HG03520 (cell line): ENCODE results near the gene MCM3AP.

ENCODE experiments used
- ATAC-seq: cut with Tn5 transposase; IDR thresholded peaks from one replicate; pipeline ENCODE4 v1.9.1; 2021; ENCODE audit warnings: mild to moderate bottlenecking, moderate library complexity; ENCODE audit not compliant: unreplicated experiment

The MCM3AP gene

DNA sequence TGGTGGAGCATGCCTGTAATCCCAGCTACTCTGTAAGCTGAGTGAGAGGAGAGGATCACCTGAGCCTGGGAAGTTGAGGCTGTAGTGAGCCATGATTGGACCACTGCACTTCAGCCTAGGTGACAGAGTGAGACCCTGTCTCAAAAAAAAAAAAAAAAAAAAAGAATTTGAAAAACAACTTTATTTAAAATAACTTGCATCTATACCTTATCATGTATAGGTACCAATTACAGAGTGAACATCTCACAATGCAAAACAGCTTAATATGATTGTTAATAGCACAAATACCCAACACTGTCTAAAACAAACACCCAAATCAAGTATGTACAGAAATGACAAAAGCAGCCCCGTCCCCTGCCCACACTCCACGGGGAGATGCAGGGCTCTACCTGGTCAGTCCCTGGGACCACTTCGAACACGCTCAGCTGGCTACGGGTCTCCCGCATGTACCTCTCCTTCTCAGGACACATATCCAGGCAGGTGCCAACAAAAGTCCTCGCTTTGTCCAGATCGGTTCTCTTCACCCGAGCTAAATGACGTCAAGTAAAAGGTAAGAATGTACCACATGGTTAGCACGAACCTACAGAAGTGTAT lies 10.5 kb downstream of the MCM3AP start:
- no peak for ATAC-seq

- no peak for ATAC-seq
Measured at GRCh38 chr21:46273341-46273740, 12.1 kb downstream of the MCM3AP start.

- no peak for ATAC-seq
Measured at GRCh38 chr21:46269466-46269865, 15.9 kb downstream of the MCM3AP start.

DNA sequence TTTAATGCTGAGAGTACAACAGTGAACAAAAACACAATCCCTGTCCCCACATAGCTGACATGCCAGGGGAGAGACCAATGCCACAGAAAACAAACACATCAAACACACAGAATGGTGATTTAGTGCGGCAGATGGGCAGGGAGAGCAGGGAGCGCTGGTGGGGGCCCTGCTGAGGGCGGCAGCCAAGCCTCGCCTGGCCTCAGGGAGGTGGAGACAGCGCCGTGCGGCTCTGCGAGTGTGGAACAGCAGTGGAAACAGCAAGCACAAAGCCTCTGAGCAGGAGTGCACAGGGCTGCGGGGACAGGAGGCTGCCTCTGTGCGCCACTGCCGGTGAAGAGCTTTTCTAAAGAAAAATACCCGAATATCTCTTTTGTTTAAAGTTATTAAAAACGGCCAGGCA lies 17.0 kb downstream of the MCM3AP start:
- no peak for ATAC-seq

DNA sequence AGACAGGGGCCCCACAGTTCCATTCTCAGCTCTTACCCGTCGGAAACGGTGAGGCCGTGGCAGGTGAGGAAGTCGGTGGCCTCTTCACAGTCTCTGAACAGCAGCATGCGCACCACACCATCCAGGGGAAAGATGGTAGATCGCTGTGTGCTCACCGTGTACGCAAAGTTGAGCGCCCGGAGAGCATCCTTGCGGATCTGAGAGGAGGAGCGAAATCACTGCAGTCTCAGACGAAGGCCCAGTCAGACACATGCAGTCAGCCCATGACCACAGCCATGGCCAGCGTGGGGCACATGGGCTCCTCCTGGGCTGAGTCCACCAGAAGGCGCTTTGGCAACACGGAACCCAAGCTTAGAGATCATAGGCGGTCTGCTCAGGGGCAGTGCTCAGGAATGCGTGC lies 18.5 kb downstream of the MCM3AP start:
- no peak for ATAC-seq

DNA sequence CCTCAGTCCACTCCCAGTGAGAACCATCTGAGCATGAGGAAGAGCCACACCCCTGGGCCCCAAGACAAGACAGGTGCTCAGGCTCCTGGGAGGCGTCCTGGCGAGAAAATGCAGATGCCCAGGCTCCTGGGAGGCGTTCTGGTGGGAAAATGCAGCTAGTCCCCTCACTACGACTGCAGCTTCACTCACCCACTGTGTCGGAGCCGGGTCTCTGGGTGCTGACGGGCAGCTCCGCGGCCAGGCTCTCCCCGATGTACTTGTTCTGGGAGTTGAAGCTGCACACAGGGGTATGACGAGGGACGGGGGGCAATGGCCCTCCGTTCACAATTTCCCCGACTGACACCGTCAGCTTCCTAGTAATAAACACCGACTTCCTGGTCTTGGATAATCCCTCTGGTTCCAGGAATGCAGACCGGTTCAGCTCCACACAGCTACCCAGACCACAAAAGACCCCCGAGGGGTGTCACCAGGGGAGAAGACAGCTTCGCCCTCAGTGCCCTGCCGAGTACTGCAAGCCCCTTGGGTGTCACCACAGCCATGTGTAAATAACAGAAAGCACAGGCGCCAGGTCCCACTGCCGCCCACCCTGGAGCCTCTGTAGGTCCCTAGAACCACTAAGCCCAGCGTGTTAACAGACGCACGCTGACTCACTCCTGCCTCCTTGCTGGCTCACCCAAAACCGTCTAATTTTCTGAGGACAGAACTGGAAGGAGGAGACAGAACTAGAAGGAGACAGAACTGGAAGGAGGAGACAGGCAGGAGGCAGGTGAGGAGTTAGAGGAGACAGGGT lies 19.5 kb downstream of the MCM3AP start:
- ATAC-seq: no peak

DNA sequence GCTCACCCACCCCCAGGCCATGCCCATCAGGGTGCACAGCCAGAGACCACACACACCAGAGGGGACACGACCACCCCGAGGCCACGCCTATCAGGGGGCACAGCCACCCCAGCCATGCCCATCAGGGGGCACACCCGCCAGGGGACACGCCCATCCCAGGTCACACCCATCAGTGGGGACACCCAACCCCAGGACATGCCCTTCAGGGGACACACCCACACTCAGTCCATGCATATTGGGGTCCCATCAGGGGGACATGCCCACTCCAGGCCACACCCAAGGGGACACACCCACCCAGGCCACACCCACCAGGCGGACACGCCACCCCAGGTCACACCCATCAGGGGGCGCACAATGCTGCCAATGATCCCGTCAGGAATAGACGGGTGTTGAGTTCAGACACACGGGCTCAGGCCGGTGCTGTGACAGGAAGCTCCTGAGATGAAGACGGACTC lies 20.7 kb downstream of the MCM3AP start:
- ATAC-seq: no peak

DNA sequence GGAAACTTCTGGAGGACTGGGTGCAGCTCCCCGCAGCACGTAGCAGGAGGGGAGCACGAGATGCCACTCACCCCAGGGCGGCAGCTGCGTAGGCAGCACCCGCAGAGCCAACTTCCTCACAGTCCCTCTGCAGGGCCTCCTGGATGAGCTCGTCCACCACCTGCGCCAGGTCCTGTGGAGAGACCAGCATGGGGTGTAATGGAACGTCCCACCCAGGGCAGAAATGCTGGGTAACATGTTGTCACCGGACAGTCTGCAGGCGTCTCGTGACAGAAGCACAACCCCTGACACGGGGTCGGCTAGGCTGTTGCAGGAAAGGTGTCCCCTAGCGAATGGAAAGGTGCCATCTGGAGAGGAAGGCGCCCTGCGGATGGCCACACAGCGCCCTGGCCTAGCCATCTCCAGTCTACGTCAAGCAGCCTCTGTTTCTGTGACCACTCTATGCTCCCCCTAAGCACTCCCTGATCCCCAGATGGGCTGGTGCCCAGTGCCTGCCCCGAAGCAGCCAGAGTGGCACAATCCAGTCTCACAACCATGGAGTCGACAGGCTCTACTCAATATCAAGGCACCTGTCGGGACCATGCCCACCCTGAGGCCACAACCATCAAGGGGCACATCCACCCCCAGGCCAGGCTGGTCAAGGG lies 21.2 kb downstream of the MCM3AP start:
- no peak for ATAC-seq

- no peak for ATAC-seq
Measured at GRCh38 chr21:46256501-46256994, 28.9 kb downstream of the MCM3AP start.

DNA sequence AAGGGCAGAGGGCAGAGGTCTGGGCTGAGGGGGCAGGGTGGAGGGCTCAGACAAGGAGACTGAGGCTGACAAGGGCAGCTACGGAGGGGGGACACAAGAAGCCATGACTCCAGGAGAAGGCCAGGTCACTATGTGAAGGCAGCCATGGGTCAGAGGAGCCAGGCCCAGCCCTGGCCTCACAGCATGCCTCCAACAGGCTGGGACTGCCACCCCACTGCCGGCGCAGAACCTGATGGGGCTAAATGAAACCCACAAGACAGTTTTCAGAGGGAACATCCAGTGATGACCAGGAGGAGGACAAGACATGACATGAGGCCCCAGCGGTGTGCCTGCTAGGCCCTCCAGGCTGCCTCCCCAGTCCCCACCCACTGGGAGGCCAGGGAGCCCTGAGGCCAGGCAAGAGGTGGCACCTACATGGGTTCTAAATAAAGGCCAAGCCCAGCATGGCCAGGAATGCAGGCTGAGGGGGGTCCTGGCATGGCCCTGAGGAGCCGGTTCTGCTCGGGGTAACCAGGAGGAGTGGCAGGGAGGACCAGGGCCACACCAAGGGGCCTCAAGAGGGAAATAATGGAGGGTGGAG lies 29.6 kb downstream of the MCM3AP start:
- ATAC-seq: no peak

GRCh38 chr21:46255166-46255565 lies 30.2 kb downstream of the MCM3AP start:
- ATAC-seq: no peak

DNA sequence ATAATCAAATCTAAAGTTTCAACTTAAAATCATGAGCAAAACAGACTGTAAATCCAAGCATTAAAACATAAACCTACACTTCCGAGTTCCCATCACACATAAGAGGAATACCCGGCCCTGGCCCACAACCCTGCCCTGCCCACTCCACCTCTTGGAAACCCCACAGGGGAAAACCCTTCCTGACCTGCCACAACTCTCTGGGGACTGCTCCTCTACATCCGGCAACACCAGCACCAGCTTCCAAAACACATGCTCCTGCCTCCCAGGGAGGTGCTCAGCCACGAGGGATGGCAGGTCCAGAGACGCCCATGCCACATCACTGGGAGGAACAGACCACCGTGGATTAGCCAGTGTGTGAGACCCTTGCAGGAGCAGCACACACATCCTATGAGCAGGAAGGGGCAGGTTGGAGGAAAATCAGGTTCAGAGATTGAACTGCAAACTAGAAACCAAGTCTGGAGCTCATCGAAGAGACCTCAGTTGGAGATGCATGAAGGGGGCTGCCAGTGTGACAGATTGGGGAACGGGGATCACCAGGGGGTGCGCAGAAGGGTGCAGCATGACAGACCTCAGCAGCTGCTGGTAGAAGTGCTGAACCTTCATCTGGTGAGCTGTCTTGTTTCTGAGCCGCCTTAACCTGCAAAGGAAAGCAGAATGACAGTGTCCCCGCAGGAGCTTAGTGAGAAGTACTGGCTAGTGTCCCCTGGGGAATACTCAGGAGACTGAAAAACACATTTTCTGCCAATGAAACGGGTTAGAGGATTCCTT lies 31.0 kb downstream of the MCM3AP start:
- ATAC-seq: no peak

DNA sequence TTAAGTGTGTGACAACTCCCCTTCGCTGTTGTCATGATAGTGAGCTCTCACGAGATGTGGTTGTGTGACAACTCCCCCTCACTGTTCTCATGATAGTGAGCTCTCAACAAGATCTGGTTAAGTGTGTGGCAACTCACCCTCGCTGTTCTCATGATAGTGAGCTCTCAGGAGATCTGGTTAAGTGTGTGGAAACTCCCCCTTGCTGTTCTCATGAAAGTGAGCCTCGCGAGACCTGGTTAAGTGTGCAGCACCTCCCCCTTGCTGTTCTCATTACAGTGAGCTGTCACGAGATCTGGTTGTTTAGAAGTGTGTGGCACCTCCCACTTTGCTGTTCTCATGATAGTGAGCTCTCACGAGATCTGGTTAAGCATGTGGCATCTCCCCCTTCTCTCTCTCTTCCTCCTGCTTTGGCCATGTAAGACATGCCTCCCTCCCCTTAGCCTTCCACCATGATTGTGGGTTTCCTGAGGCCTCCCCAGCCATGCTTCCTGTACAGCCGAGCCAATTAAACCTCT lies 31.7 kb downstream of the MCM3AP start:
- no peak for ATAC-seq

DNA sequence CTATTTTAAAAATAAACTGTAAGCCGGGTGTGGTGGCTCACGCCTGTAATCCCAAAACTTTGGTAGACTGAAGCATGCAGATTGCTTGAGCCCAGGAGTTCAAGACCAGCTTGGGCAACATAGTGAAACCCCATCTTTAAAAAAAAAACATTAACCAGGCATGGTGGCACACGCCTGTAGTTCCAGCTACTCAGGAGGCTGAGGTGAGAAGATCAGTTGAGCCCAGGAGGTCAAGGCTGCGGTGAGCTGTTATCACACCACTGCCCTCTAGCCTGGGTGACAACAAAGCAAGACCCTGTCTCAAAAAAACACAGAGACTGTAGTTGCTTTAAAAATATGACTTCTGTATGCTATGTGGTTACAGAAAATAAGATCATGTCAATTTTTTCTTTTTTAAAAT lies 32.6 kb downstream of the MCM3AP start:
- ATAC-seq: no peak

GRCh38 chr21:46250146-46250725 lies 35.2 kb downstream of the MCM3AP start:
- ATAC-seq: no peak

DNA sequence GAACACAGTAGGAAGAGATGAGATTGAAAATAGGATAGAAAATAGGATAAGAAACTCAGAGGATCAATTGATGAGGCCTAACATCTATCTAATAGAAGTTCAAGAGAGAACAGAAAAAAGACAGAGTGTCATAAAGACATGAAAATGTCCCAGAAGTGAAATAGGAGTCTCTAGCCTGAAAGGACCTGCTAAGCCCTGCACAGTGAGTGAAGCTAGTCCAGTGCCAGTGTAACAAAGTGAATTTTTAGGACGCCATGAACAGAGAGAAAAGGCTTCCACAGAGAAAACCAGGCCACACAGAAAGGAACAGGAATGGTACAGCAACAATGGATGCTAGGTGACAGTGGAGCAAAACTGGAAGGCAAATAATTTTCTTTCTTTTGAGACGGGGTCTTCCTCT lies 36.6 kb downstream of the MCM3AP start:
- ATAC-seq: no peak

DNA sequence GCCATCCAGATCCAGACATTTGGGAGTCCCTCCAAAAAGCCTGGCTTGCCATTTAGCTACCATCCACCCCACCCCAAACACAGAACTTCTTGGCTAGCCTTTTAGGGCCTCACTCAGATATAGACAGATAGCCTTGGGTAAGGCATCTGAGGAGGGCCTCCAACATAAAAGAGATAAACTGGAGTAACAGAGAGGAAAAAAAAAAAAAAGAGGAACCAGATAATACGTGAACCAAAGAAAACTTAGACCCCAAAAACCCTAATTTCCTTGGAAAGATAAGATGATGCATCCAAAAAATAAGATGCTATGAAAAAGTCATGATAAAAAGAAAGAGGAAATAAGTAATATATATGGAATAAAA lies 37.0 kb downstream of the MCM3AP start:
- no peak for ATAC-seq

- ATAC-seq: no peak
Measured at GRCh38 chr21:46247699-46248421, 37.6 kb downstream of the MCM3AP start.

DNA sequence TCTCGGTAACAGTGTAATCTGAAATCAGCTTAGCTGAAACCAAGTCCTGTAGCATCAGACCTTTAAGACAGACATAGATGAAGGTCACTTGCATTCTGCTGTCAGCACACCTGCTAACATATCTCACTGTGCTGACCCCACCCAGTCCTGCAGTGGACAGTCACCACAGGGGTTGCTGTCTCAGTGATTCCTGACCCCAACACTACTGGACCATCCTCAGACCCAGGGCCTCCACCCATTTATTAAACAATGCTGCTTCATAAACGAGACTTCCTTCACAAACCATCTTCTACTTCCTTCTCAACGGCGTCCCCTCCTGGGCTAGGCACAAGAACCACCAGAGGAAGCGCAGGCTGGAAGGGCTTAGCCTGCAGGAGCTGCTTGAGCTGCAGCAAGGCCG lies 39.1 kb downstream of the MCM3AP start:
- ATAC-seq: no peak
